ENCODE measurements around the gene ADAMTSL1.

ADAMTSL1 gene

DNA sequence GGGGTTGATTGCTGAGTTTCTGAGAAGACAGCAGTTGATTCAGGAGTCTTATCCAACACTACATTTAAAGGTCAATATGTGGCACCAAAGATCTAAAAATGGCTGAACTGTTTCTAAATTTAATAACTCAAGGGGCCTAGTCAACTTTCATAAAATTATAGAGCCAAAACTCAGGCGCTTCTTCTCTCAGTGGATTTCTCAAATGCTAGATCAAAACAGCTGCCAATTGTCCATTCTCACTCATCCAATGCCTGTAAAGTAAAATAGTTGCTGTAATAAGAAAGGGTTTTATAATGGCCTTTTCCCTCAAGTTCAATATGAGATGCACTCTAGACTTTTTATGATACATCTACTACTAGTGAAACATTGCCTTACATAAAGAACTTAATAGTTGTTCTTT, 26.5 kb downstream of the ADAMTSL1 start:
- DNase-seq = no peak

- no peak for DNase-seq
These were observed 28.0 kb downstream of the ADAMTSL1 start for GRCh38 chr9:18501949-18502348.

GRCh38 chr9:18502546-18502945, 28.6 kb downstream of the ADAMTSL1 start:
- DNase-seq = no peak

DNA sequence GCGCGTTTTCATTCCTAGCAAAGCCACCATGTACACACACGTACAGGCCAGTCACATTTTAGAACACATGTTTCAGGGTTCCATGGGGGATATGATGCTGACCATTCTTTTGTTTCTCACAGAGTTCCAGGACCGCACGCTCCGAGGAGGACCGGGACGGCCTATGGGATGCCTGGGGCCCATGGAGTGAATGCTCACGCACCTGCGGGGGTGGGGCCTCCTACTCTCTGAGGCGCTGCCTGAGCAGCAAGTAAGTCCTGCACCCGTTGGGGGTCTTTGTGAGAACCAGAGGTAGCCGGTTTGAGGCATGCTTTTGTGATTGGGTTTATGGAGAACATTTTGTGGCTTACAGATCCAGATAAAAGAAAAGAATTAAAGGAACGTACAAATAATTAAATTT, 30.8 kb downstream of the ADAMTSL1 start:
- no peak for DNase-seq

DNA sequence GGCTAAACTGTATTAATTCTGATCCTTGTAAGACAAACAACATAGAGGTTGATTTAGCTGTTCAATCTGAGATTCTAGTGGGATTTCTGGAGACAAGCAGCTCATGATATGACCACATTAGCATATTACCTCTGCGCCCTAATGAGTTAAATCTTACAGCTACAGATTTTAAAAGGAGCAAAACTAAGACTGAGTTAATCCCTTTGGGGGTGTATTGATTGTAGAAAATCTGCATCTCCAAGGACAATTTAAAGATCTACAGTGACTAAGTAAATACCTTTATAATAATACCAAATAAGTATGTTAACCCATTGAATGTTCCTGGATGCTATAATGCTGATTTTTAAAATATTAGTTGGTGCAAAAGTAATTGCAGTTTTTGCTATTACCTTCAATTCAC, 33.2 kb downstream of the ADAMTSL1 start:
- DNase-seq = no peak

- DNase-seq = no peak
These were observed 42.6 kb downstream of the ADAMTSL1 start for GRCh38 chr9:18516514-18516913.

- no peak for DNase-seq
These were observed 43.0 kb downstream of the ADAMTSL1 start for GRCh38 chr9:18516965-18517364.

DNA sequence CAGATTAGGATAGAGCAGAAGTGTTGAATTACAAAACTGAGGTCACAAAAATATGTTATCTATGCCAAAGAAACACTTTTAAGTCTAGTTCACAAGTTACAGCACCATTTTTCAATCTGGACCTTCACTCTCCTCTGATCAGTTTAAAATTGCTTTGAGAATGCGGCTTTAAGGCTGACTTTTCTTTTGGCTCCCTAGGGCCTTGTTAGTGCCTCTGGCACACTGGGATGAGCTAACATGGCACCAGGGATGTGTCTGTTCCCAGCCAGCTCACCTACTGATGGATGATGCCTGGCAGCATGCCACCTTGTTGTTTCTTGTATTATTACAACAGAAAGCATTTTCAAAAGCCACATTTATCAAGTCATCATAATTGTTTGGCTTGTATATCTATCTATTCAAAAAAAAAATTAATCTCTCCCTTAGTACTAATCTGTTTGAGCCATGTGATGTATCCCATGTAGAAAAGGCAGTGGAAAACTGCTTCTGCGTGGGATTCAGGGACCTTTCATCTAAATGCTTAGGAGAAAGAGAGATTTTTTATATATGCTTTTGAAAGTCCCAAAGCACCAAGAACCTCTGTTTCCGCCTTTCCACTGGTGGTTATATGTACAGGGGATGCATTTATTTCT, 46.6 kb downstream of the ADAMTSL1 start:
- no peak for DNase-seq

DNA sequence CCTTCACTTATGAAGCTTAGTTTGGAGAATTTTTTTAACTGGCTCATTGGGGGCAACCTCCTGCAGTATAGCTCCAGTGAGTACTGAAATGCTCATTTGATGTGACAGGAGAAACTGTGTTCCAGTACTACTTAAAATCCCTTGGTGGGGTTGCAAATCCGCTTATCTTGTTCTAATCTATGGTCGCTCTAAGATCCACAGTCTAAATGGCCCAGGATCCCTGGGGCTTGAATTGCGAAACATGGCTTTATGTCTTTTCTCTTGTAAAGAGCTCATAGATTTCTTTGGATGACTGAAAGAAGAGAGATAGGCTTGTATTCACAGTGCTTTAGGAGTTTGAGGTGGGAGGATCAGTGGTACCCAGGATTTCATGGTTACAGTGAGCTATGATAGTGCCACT, 52.7 kb downstream of the ADAMTSL1 start:
- no peak for DNase-seq

- no peak for DNase-seq
These were observed 57.4 kb downstream of the ADAMTSL1 start for GRCh38 chr9:18531136-18532065.

GRCh38 chr9:18534611-18535010, 60.7 kb downstream of the ADAMTSL1 start:
- no peak for DNase-seq

GRCh38 chr9:18536554-18536953, 62.6 kb downstream of the ADAMTSL1 start:
- no peak for DNase-seq

DNA sequence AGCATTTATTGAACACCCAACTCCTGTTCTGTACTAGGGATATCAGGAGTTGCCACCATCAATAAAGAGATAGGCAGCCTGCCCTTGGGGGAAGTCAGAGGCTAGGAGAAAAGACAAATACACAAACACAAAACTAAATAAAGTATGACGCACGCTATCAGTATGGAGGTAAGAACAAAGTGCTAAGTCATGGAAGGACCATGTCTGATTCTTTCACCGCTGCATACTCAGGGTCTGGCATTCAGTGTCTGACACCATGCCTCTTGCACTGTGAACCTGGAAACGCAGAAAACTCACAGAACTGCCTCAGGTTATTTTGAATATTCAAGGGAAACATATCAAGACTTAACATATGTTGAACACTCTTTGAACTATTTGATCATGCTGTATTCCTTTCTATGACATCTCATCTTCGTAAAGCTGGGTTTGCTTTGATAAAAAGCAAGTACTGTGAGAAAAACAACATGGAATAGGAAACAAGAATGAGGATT, 65.3 kb downstream of the ADAMTSL1 start:
- no peak for DNase-seq

- DNase-seq = no peak
These were observed 69.0 kb downstream of the ADAMTSL1 start for GRCh38 chr9:18542837-18543405.

DNA sequence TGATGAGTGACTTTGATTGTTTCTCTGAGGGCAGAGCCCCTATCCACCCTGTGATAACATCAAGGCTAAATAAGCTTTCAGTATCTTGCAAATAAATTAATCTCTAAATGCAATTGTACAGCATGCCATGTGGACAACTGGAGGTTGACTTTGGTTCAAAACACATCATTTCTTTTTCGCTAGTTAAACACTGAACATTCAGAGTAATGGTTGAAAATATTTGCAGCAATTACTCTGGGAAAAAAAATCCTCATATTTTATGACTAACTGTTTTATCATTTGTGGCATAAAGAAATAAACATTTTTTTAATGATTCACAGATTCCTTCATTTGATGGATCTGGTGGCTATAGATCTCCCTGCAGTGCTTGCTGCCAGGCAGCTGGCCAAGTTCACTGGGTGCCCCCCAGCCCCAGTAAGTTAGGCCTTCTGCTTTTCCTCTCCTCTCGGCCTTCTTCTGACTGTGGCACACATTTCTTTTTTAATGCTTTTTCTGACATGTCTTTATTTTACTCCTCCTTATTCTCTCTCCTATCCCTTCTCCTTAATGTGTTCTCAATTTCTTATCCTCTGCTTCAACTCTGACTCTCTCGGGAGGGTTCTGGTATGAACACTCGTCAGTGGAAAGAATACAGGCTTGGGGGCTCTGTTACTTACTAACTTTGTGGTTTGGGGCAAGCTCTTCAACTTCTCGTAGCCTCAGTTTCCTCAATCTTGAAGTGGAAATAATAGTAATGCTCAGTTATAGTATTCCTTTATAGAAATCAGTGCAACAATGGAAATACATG, 69.6 kb downstream of the ADAMTSL1 start:
- DNase-seq = no peak

DNA sequence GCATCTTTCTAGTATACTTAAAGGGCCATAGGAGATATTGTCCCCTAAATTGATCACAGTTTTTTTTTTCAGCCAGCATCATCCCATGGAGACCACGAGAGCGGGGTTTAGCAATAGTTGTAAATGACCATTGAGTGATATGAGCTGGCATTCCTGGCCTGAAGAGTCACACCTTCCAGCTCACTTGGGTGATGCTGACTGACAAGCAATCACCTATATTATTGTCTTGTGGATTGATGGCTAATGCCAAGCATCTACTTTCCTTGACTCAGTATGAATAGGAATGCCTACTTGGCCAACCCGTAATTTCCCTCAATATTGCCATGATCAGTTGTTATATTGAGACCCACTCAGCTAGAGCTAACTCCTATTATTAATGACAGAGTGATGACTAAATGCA, 70.5 kb downstream of the ADAMTSL1 start:
- no peak for DNase-seq

DNA sequence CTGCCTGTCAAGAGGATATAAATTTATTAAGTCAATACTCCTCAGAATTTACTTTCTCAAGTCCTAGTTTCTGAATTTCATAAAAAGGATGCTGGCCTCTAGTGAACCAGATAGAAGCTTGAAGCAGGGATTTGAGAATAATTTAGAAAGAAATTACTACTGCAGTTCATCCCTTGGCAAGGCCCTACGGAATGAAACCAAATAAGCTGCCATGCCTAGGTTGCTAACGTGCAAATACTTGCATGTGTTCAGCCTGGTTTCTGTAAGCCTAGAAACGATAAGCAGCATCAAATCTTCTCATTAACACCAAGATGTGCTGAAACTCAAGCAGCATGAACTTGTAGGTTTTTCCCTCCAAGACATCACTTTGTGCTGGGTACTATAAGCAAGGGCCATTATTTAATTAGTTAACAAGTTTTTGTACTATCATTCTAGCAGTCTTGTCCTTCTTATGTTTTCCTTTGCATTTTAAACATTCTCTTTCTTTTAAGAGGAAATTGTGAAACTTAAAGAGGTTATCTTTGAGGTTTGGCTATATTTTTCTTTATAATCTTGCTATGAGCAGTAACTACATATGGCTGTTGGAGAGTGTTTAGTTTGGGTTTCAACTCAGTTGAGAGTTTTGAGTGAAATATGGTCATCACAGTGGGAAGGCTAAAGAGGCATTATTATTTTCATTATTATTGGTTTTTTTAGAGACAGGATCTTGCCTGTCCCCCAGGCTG, 71.8 kb downstream of the ADAMTSL1 start:
- DNase-seq = no peak

DNA sequence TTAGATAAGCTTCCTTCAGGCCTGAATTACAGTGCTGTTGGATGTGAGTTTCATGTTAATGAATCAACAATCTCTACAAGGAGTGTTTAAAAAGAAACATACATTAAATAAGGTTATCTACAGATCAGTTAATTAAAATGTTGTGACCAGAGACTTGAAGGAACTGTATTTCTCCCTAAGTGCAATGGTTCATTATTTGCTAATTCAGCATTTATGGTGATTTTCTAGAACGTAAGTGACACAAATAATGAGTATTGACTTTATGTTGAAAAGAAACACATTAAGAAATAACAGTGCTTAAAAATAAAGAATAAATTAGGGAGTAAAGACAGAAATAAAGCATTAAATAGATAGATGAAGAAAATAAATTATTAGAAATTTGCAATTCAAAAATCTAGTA, 74.5 kb downstream of the ADAMTSL1 start:
- no peak for DNase-seq

DNA sequence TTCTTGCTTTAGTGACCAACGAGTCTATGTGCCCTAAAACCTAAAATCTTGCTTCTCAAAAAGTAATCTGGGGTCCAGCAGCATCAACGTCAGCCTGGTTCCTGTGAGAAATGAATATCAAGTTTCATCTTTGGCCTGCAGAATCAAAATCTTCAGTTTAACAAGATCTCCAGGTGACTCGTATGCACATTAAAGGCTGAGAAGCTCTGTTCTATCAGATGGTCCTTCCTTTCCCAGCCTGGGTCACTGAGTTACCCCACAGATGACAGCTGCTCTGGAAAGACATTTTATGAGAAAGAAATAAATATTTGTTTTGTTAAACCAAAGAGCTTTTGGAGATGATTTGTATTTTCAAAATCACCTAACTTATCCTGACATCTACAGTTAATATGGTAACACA, 75.8 kb downstream of the ADAMTSL1 start:
- no peak for DNase-seq

GRCh38 chr9:18550286-18550685, 76.3 kb downstream of the ADAMTSL1 start:
- DNase-seq = no peak

GRCh38 chr9:18554244-18554643, 80.3 kb downstream of the ADAMTSL1 start:
- DNase-seq = no peak

GRCh38 chr9:18555105-18555883, 81.3 kb downstream of the ADAMTSL1 start:
- DNase-seq = no peak

Measured in KG1 (cell line).